Lower lobe of right lung (tissue), 2 donors: ENCODE results near the gene RIIAD1. TPM values are rescaled to one million over a fixed set of nuclear protein-coding genes. Genes with fewer than 3 reads are reported as not detected.

Experiments used
- ATAC-seq, 2 donors: fragments of 200-7000 bp; cut with Tn5 transposase; one replicate each; pipeline ENCODE4 v1.9.1; 2020 to 2022; ENCODE audit warnings: mild to moderate bottlenecking in 2 of 2, moderate library complexity in 2 of 2
- DNase-seq: peaks from one replicate; pipeline ENCODE4 v3.0.0-alpha.2; 2020
- H3K27ac ChIP-seq: fragments of 200-600 bp; one replicate; pipeline ENCODE4 v1.8.0; 2022
- H3K27me3 ChIP-seq: fragments of 200-600 bp; one replicate; pipeline ENCODE4 v1.8.0; 2022; ENCODE audit warnings: low read depth
- H3K36me3 ChIP-seq: fragments of 200-600 bp; one replicate; pipeline ENCODE4 v1.8.0; 2022; ENCODE audit warnings: mild to moderate bottlenecking
- H3K4me1 ChIP-seq: fragments of 200-600 bp; one replicate; pipeline ENCODE4 v1.8.0; 2022
- H3K4me3 ChIP-seq: fragments of 200-600 bp; one replicate; pipeline ENCODE4 v1.8.0; 2022; ENCODE audit warnings: mild to moderate bottlenecking
- H3K9me3 ChIP-seq: fragments of 200-600 bp; one replicate; pipeline ENCODE4 v1.8.0; 2022
- intact Hi-C: fragments of 100-400 bp; cut with DNase I; formaldehyde crosslinking; loops from one replicate; pipeline ENCODE4 v1.11.0; 2022
- total RNA-seq: library from RNA; stranded (reverse); fragmentation: NEBNext Ultra II Directional; extraction: Animal tissue kit (Norgen Biotek cat#: 25700); gene quantifications from one replicate; pipeline ENCODE4 v1.2.1, GENCODE V29; 2021
- TF ChIP-seq, protein P1 (sequence below): fragments of 200-600 bp; IDR thresholded peaks from one replicate; pipeline ENCODE4 v1.8.0; 2022; ENCODE audit warnings: antibody characterized with exemption, mild to moderate bottlenecking
- donor health status: DM: no; HTN: yes; CAD: no; lungs with severe emphysema.

RIIAD1 gene
- total RNA-seq, 1 donor from 2014 or later = not detected

DNA sequence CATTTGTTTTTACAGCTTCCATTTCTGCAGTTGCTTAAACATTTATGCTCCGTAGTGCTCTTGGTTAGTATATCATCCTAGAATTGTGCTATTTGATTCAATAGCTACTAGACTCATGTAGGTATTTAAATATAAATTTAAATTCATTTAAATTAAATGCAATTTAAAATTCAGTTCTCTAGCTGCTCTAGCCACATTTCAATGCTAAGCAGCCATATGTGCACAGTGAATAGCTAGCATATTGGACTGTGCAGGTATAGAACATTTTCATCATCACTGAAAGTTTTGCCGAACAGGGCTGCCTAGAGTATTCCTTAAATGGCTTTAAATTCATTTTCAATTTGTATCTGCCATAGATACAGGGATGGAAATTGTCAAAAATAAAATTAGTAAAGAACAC is 37.2 kb upstream of the RIIAD1 start:
- H3K4me1 ChIP-seq = no peaks in the 10 kb centered on the region
- intact Hi-C loops = no loop called here
- H3K9me3 ChIP-seq = no peaks in the 10 kb centered on the region
- no peak overlapping the region for H3K27ac ChIP-seq
- TF ChIP-seq, protein P1, sequence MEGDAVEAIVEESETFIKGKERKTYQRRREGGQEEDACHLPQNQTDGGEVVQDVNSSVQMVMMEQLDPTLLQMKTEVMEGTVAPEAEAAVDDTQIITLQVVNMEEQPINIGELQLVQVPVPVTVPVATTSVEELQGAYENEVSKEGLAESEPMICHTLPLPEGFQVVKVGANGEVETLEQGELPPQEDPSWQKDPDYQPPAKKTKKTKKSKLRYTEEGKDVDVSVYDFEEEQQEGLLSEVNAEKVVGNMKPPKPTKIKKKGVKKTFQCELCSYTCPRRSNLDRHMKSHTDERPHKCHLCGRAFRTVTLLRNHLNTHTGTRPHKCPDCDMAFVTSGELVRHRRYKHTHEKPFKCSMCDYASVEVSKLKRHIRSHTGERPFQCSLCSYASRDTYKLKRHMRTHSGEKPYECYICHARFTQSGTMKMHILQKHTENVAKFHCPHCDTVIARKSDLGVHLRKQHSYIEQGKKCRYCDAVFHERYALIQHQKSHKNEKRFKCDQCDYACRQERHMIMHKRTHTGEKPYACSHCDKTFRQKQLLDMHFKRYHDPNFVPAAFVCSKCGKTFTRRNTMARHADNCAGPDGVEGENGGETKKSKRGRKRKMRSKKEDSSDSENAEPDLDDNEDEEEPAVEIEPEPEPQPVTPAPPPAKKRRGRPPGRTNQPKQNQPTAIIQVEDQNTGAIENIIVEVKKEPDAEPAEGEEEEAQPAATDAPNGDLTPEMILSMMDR = no peak
- no peak for ATAC-seq
- H3K36me3 ChIP-seq = peaks cover 51% of the 10 kb centered on the region
- H3K4me3 ChIP-seq = no peak overlapping the region
- no peaks in the 10 kb centered on the region for H3K27me3 ChIP-seq
- DNase-seq = no peak

DNA sequence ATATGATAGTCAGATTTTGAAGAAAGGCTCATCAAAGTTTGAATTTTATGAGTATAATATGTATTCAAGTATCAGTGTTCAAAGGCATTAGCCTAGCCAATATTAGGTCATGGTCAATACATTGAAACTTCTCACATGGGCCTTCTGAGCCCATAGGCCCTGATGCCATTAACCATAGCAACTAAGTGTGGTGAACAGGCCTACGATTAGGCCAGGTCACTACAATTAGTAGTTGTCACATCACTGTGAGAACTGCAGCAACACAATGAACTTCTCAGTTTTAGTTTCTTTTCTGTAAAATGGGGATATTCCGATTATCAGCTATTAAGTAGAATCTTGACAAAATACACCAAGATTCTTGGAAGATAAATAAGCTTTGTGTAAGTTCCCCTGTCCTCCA is 34.8 kb upstream of the RIIAD1 start:
- Histone ChIP-seq H3K27me3 (no peaks in the 10 kb centered on the region), H3K4me3 (no peak overlapping the region), H3K27ac (no peak overlapping the region), H3K4me1 (no peaks in the 10 kb centered on the region), H3K9me3 (no peaks in the 10 kb centered on the region), H3K36me3 (peaks cover 50% of the 10 kb centered on the region)
- DNase-seq = no peak
- intact Hi-C loops = no loop called here
- no peak for ATAC-seq
- TF ChIP-seq, protein P1 = no peak

DNA sequence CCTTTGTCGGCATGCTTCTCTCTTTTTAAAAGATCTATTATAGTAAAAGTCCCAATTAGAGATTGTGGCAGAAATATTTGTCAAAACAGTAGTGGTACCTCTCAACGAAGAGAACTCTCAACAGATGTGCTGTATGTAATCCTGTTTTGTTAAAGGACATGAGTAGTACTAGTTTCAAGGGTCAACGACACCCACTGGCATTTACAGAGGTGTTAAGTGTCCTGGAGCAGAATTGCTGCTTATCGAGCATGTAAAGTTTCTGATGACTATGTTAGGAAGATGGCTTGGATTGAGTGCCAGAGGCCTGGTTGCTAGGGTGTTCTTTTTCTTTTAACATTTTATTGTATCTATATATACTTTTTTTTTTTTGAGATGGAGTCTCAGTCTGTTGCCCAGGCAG is 31.8 kb upstream of the RIIAD1 start:
- intact Hi-C loops = no loop called here
- Histone ChIP-seq H3K27ac (no peak overlapping the region), H3K4me1 (no peaks in the 10 kb centered on the region), H3K9me3 (no peaks in the 10 kb centered on the region), H3K27me3 (no peaks in the 10 kb centered on the region), H3K36me3 (peaks cover 60% of the 10 kb centered on the region), H3K4me3 (no peak overlapping the region)
- TF ChIP-seq, protein P1 = no peak
- DNase-seq = no peak
- ATAC-seq = no peak

DNA sequence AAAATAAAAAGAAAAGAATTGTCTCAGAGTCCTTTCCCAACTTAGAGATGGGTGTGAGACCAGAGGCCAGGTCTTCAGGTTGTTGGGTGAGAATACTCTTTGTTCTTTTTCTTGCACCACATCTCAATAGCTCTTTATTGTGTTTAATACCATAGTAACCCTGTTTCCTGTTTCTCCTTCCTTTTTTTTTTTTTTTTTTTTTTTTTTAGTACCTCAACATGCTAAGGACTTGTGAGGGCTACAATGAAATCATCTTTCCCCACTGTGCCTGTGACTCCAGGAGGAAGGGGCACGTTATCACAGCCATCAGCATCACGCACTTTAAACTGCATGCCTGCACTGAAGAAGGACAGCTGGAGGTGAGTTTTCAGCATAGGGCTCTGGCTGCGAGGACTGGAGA is 29.1 kb upstream of the RIIAD1 start:
- TF ChIP-seq, protein P1 = no peak
- H3K4me3 ChIP-seq = no peak overlapping the region
- peaks cover 58% of the 10 kb centered on the region for H3K36me3 ChIP-seq
- H3K4me1 ChIP-seq = no peaks in the 10 kb centered on the region
- no peak for DNase-seq
- intact Hi-C loops = no loop called here
- peak; percentile 11 to 35 for ATAC-seq
- no peaks in the 10 kb centered on the region for H3K27me3 ChIP-seq
- no peak overlapping the region for H3K27ac ChIP-seq
- H3K9me3 ChIP-seq = no peaks in the 10 kb centered on the region

DNA sequence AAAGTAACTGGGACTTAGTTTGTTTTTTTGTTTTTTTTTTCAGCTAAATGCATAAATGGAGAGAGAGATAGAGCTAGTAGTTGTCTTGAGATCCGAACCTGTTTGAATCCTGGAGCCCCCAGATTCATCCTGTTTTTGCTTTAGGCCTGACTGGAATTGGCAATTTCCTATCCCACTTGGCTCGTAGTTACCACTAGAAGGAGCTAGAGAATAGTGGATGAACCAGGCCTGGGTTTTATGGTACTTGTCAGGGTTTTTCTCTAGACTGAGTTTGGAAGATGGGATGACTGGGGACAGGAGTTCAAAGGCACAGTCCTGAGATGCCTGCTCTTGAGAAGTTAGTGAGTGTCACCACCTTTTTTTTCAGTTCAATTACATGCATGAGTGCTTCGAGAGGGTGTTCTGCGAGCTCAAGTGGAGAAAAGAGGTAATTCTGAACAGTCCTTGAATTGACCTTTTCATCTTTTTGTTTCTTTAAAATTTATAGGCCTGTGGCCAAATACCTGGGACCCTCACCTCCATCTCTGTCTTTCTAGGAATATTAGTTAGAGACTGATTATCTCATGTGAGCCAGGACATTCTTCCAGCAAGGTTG is 28.2 kb upstream of the RIIAD1 start:
- DNase-seq = no peak
- Histone ChIP-seq H3K27me3 (no peaks in the 10 kb centered on the region), H3K4me1 (no peaks in the 10 kb centered on the region), H3K4me3 (no peak overlapping the region), H3K36me3 (peaks cover 63% of the 10 kb centered on the region), H3K27ac (no peak overlapping the region), H3K9me3 (no peaks in the 10 kb centered on the region)
- intact Hi-C loops = no loop called here
- peak in 1 of 2 donors; percentile 37 for ATAC-seq
- TF ChIP-seq, protein P1 = no peak
